Measurements from ENCODE around the gene BAHCC1. TPM values are rescaled to one million over a fixed set of nuclear protein-coding genes. Genes with fewer than 3 reads are reported as not detected.
A peak's percentile ranks its signal among the peaks of the same experiment; 100 is the strongest.

Gene BAHCC1
- polyA plus RNA-seq, 4 donors: 2.2 to 26.9 (median 9.8) TPM

- DNase-seq: no peak
Measured at GRCh38 chr17:81386646-81387099, 8.6 kb upstream of the BAHCC1 start.

GRCh38 chr17:81387100-81388090 lies 7.9 kb upstream of the BAHCC1 start:
- no peak for FAIRE-seq

More at GRCh38 chr17:81386646-81387099, 8.6 kb upstream of the BAHCC1 start:
- peak overlapping the region; percentile 90 to 97 (median 94) for H3K27ac ChIP-seq (ENCODE audit: low read depth in 1 of 3, low read length in 2 of 3)
- no peaks in the 10 kb centered on the region for H3K9me3 ChIP-seq (ENCODE audit: control insufficient read depth in 2 of 2, insufficient read depth in 1 of 2, low read depth in 1 of 2, low read length in 1 of 2)
- peak overlapping the region; percentile 28 to 85 (median 64) for H3K4me3 ChIP-seq (ENCODE audit: low read depth in 1 of 3, low read length in 3 of 3)
- no peaks in the 10 kb centered on the region for H3K27me3 ChIP-seq (ENCODE audit: control insufficient read depth in 3 of 3, insufficient read depth in 3 of 3, low read length in 3 of 3)
- FAIRE-seq: no peak
- peaks cover 4 to 59% (median 4%) of the 10 kb centered on the region in 3 donors for H3K4me1 ChIP-seq (ENCODE audit: control insufficient read depth in 3 of 3, insufficient read depth in 2 of 3, low read depth in 1 of 3, low read length in 2 of 3)
- 1 to 4% (median 2%) methylated on average over 25 to 60 of the region's 60 CpGs for WGBS, 3 donors
- H3K36me3 ChIP-seq (ENCODE audit: control insufficient read depth in 3 of 3, insufficient read depth in 2 of 3, low read depth in 1 of 3, low read length in 3 of 3): peaks cover 0 to 16% (median 0%) of the 10 kb centered on the region in 3 donors

GRCh38 chr17:81388091-81388611 lies 7.1 kb upstream of the BAHCC1 start:
- Histone ChIP-seq H3K36me3 (ENCODE audit: control insufficient read depth in 3 of 3, insufficient read depth in 2 of 3, low read depth in 1 of 3, low read length in 3 of 3) (peaks cover 0 to 24% (median 0%) of the 10 kb centered on the region in 3 donors), H3K27ac (ENCODE audit: low read depth in 1 of 3, low read length in 2 of 3) (peak overlapping the region; percentile 90 to 97 (median 94)), H3K4me1 (ENCODE audit: control insufficient read depth in 3 of 3, insufficient read depth in 2 of 3, low read depth in 1 of 3, low read length in 2 of 3) (peaks cover 4 to 70% (median 4%) of the 10 kb centered on the region in 3 donors), H3K27me3 (ENCODE audit: control insufficient read depth in 3 of 3, insufficient read depth in 3 of 3, low read length in 3 of 3) (no peaks in the 10 kb centered on the region), H3K4me3 (ENCODE audit: low read depth in 1 of 3, low read length in 3 of 3) (peak overlapping the region in 1 of 3 donors; percentile 85), H3K9me3 (ENCODE audit: control insufficient read depth in 2 of 2, insufficient read depth in 1 of 2, low read depth in 1 of 2, low read length in 1 of 2) (no peaks in the 10 kb centered on the region)
- no peak for FAIRE-seq
- no peak for DNase-seq
- 40 to 60% (median 44%) methylated on average over 14 of the region's 14 CpGs for whole genome bisulfite sequencing, 3 donors

More at GRCh38 chr17:81387100-81388090, 7.9 kb upstream of the BAHCC1 start:
- H3K4me1 ChIP-seq (ENCODE audit: control insufficient read depth in 3 of 3, insufficient read depth in 2 of 3, low read depth in 1 of 3, low read length in 2 of 3): peaks cover 4 to 66% (median 4%) of the 10 kb centered on the region in 3 donors
- 2 to 6% (median 4%) methylated on average over 88 to 96 of the region's 96 CpGs for WGBS, 3 donors
- peaks cover 0 to 23% (median 0%) of the 10 kb centered on the region in 3 donors for H3K36me3 ChIP-seq (ENCODE audit: control insufficient read depth in 3 of 3, insufficient read depth in 2 of 3, low read depth in 1 of 3, low read length in 3 of 3)
- H3K9me3 ChIP-seq (ENCODE audit: control insufficient read depth in 2 of 2, insufficient read depth in 1 of 2, low read depth in 1 of 2, low read length in 1 of 2): no peaks in the 10 kb centered on the region
- no peaks in the 10 kb centered on the region for H3K27me3 ChIP-seq (ENCODE audit: control insufficient read depth in 3 of 3, insufficient read depth in 3 of 3, low read length in 3 of 3)
- H3K4me3 ChIP-seq (ENCODE audit: low read depth in 1 of 3, low read length in 3 of 3): peak overlapping the region; percentile 28 to 85 (median 64)
- H3K27ac ChIP-seq (ENCODE audit: low read depth in 1 of 3, low read length in 2 of 3): peak overlapping the region; percentile 90 to 97 (median 94)
- peak; percentile 74 to 90 for DNase-seq

GRCh38 chr17:81388612-81389367 lies 6.5 kb upstream of the BAHCC1 start:
- Histone ChIP-seq H3K9me3 (ENCODE audit: control insufficient read depth in 2 of 2, insufficient read depth in 1 of 2, low read depth in 1 of 2, low read length in 1 of 2) (no peaks in the 10 kb centered on the region), H3K27ac (ENCODE audit: low read depth in 1 of 3, low read length in 2 of 3) (peak overlapping the region in 2 of 3 donors; percentile 94 to 97), H3K36me3 (ENCODE audit: control insufficient read depth in 3 of 3, insufficient read depth in 2 of 3, low read depth in 1 of 3, low read length in 3 of 3) (peaks cover 0 to 24% (median 0%) of the 10 kb centered on the region in 3 donors), H3K4me3 (ENCODE audit: low read depth in 1 of 3, low read length in 3 of 3) (no peak overlapping the region), H3K4me1 (ENCODE audit: control insufficient read depth in 3 of 3, insufficient read depth in 2 of 3, low read depth in 1 of 3, low read length in 2 of 3) (peaks cover 4 to 70% (median 4%) of the 10 kb centered on the region in 3 donors), H3K27me3 (ENCODE audit: control insufficient read depth in 3 of 3, insufficient read depth in 3 of 3, low read length in 3 of 3) (no peaks in the 10 kb centered on the region)
- no peak for FAIRE-seq
- WGBS, 3 donors: 52 to 66% (median 61%) methylated on average over 19 of the region's 19 CpGs
- DNase-seq: peak in 1 of 2 donors; percentile 39

- Histone ChIP-seq H3K4me3 (ENCODE audit: low read depth in 1 of 3, low read length in 3 of 3) (no peak overlapping the region), H3K36me3 (ENCODE audit: control insufficient read depth in 3 of 3, insufficient read depth in 2 of 3, low read depth in 1 of 3, low read length in 3 of 3) (peaks cover 0 to 24% (median 0%) of the 10 kb centered on the region in 3 donors), H3K27ac (ENCODE audit: low read depth in 1 of 3, low read length in 2 of 3) (peak overlapping the region in 2 of 3 donors; percentile 94 to 97), H3K4me1 (ENCODE audit: control insufficient read depth in 3 of 3, insufficient read depth in 2 of 3, low read depth in 1 of 3, low read length in 2 of 3) (peaks cover 4 to 75% (median 8%) of the 10 kb centered on the region in 3 donors), H3K27me3 (ENCODE audit: control insufficient read depth in 3 of 3, insufficient read depth in 3 of 3, low read length in 3 of 3) (no peaks in the 10 kb centered on the region), H3K9me3 (ENCODE audit: control insufficient read depth in 2 of 2, insufficient read depth in 1 of 2, low read depth in 1 of 2, low read length in 1 of 2) (no peaks in the 10 kb centered on the region)
- FAIRE-seq: no peak
- DNase-seq: no peak
- 72 to 87% (median 78%) methylated on average over 10 of the region's 10 CpGs for WGBS, 3 donors
Measured at GRCh38 chr17:81389585-81389984, 5.7 kb upstream of the BAHCC1 start.

GRCh38 chr17:81390029-81390872 lies 5.0 kb upstream of the BAHCC1 start:
- Histone ChIP-seq H3K27me3 (ENCODE audit: control insufficient read depth in 3 of 3, insufficient read depth in 3 of 3, low read length in 3 of 3) (no peaks in the 10 kb centered on the region), H3K36me3 (ENCODE audit: control insufficient read depth in 3 of 3, insufficient read depth in 2 of 3, low read depth in 1 of 3, low read length in 3 of 3) (peaks cover 0 to 24% (median 0%) of the 10 kb centered on the region in 3 donors), H3K27ac (ENCODE audit: low read depth in 1 of 3, low read length in 2 of 3) (peak overlapping the region in 1 of 3 donors; percentile 34), H3K4me3 (ENCODE audit: low read depth in 1 of 3, low read length in 3 of 3) (no peak overlapping the region), H3K4me1 (ENCODE audit: control insufficient read depth in 3 of 3, insufficient read depth in 2 of 3, low read depth in 1 of 3, low read length in 2 of 3) (peaks cover 4 to 74% (median 11%) of the 10 kb centered on the region in 3 donors), H3K9me3 (ENCODE audit: control insufficient read depth in 2 of 2, insufficient read depth in 1 of 2, low read depth in 1 of 2, low read length in 1 of 2) (no peaks in the 10 kb centered on the region)
- DNase-seq (peak in 1 of 2 donors; percentile 33), FAIRE-seq (no peak)
- 75 to 77% (median 75%) methylated on average over 16 to 17 of the region's 17 CpGs for WGBS, 3 donors

GRCh38 chr17:81390873-81391255 lies 4.4 kb upstream of the BAHCC1 start:
- Histone ChIP-seq H3K4me3 (ENCODE audit: low read depth in 1 of 3, low read length in 3 of 3) (no peak overlapping the region), H3K4me1 (ENCODE audit: control insufficient read depth in 3 of 3, insufficient read depth in 2 of 3, low read depth in 1 of 3, low read length in 2 of 3) (peaks cover 4 to 68% (median 11%) of the 10 kb centered on the region in 3 donors), H3K9me3 (ENCODE audit: control insufficient read depth in 2 of 2, insufficient read depth in 1 of 2, low read depth in 1 of 2, low read length in 1 of 2) (no peaks in the 10 kb centered on the region), H3K27ac (ENCODE audit: low read depth in 1 of 3, low read length in 2 of 3) (peak overlapping the region in 1 of 3 donors; percentile 70), H3K36me3 (ENCODE audit: control insufficient read depth in 3 of 3, insufficient read depth in 2 of 3, low read depth in 1 of 3, low read length in 3 of 3) (peaks cover 0 to 24% (median 0%) of the 10 kb centered on the region in 3 donors), H3K27me3 (ENCODE audit: control insufficient read depth in 3 of 3, insufficient read depth in 3 of 3, low read length in 3 of 3) (no peaks in the 10 kb centered on the region)
- DNase-seq: peak in 1 of 2 donors; percentile 39
- FAIRE-seq: no peak
- WGBS, 3 donors: 84 to 88% (median 87%) methylated on average over 13 of the region's 13 CpGs
